Activated T-cell treated with anti-CD3 and anti-CD28 coated beads for 24 hours (primary cell): ENCODE data around the gene ZNF655.
A peak's percentile ranks its signal among the peaks of the same experiment; 100 is the strongest.
"Not testable (repeated sequence)": the region's sequence is repeated elsewhere in the genome, so short reads cannot be mapped to it uniquely, and the experiment has no call there.

Source experiments
- DNase-seq: peaks from one replicate; pipeline ENCODE4 v3.0.0-alpha.2; 2020; ENCODE audit warnings: low read depth

ZNF655 gene

GRCh38 chr7:99558306-99559174 is at the start of gene ZNF655:
Gene ZNF655 (plus strand): TSS chr7:99558642. CDS start chr7:99560560, 1,918 bp downstream.
- DNase-seq: peak; percentile 85

GRCh38 chr7:99514050-99514449 is 44.4 kb upstream of the ZNF655 start:
- no peak for DNase-seq

GRCh38 chr7:99521399-99521798 is 37.0 kb upstream of the ZNF655 start:
- DNase-seq: no peak

- DNase-seq: no peak
Measured at GRCh38 chr7:99525713-99526440, 32.6 kb upstream of the ZNF655 start.

- no peak for DNase-seq
Measured at GRCh38 chr7:99531354-99531765, 27.1 kb upstream of the ZNF655 start.

GRCh38 chr7:99535667-99536066 is 22.8 kb upstream of the ZNF655 start:
- DNase-seq: no peak

- no peak for DNase-seq
Measured at GRCh38 chr7:99539213-99539811, 19.1 kb upstream of the ZNF655 start.

- no peak for DNase-seq
Measured at GRCh38 chr7:99540542-99540941, 17.9 kb upstream of the ZNF655 start.

- no peak for DNase-seq
Measured at GRCh38 chr7:99541212-99541611, 17.2 kb upstream of the ZNF655 start.

GRCh38 chr7:99543081-99543671 is 15.3 kb upstream of the ZNF655 start:
- DNase-seq: no peak

GRCh38 chr7:99543916-99544315 is 14.5 kb upstream of the ZNF655 start:
- no peak for DNase-seq

- not testable (repeated sequence) for DNase-seq
Measured at GRCh38 chr7:99545308-99545707, 13.1 kb upstream of the ZNF655 start.

- not testable (repeated sequence) for DNase-seq
Measured at GRCh38 chr7:99549545-99549944, 8.9 kb upstream of the ZNF655 start.

- no peak for DNase-seq
Measured at GRCh38 chr7:99551334-99551733, 7.1 kb upstream of the ZNF655 start.

- peak; percentile 76 for DNase-seq
Measured at GRCh38 chr7:99551767-99552463, 6.5 kb upstream of the ZNF655 start, which contains the start of gene FAM200A. Gene FAM200A (minus strand): TSS chr7:99552114. CDS start chr7:99548407, 3,707 bp downstream.

- no peak for DNase-seq
Measured at GRCh38 chr7:99553039-99553438, 5.4 kb upstream of the ZNF655 start.

GRCh38 chr7:99554939-99555338 is 3.5 kb upstream of the ZNF655 start:
- DNase-seq: no peak

GRCh38 chr7:99557196-99557607 is 1.2 kb upstream of the ZNF655 start:
- DNase-seq: no peak

- DNase-seq: no peak
Measured at GRCh38 chr7:99557940-99558305, 519 bp upstream of the ZNF655 start.

- peak; percentile 4 for DNase-seq
Measured at GRCh38 chr7:99559175-99559915, 903 bp downstream of the ZNF655 start.
